Measurements from ENCODE around the gene ST6GALNAC1.

DNA sequence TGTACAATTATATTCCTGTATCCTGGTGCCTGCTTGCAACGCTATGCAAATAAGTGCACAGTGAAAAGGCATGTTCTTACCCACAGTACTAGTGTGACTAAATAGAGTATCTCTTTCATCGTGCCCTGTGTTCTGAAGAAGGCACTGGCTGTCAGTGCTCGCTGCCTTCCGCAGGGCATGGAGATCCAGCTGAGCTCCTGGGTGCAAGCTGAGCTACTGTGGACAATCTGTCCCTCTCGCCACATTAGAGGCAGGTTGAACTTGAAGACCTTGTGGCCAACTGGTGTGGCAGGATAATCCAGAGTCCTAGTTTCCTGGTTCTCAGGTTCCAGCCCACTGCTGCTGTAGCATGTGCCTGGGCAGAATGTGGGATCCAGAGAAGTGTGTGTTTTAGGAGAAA lies 1.9 kb upstream of the ST6GALNAC1 start:
- TF ChIP-seq EZH2phosphoT487 (IDR thresholded peaks at IDR 0.05; ENCODE audit: insufficient read depth, low read depth) (no peak), EZH2 (IDR thresholded peaks at IDR 0.05; ENCODE audit: insufficient read depth, poor library complexity, severe bottlenecking) (no peak)
